HL-60/S4 (cell line): ENCODE data around the gene DMPK.

ENCODE experiments used
- in situ Hi-C: fragments of 300-500 bp; cut with MboI; formaldehyde crosslinking; loops from 2 replicates; pipeline ENCODE4 v1.14.3; 2022; ENCODE audit warnings: low sequenced_read_pairs

Gene DMPK

GRCh38 chr19:45789035-45789786, 6.9 kb upstream of the DMPK start:
- in situ Hi-C loops, result no loop called here

GRCh38 chr19:45786533-45786894, 4.2 kb upstream of the DMPK start:
- in situ Hi-C loops, result no loop called here

GRCh38 chr19:45785781-45786532, 3.7 kb upstream of the DMPK start:
- in situ Hi-C loops, result no loop called here

GRCh38 chr19:45785097-45785496, 2.8 kb upstream of the DMPK start:
- in situ Hi-C loops, result no loop called here

- in situ Hi-C loops, result no loop called here
These were observed 1.8 kb upstream of the DMPK start for GRCh38 chr19:45784096-45784495.

GRCh38 chr19:45782820-45783785, 813 bp upstream of the DMPK start:
- in situ Hi-C loops, result no loop called here

- in situ Hi-C loops, result no loop called here
These were observed 802 bp downstream of the DMPK start for GRCh38 chr19:45781214-45782161.

- in situ Hi-C loops, result no loop called here
These were observed 1.7 kb downstream of the DMPK start for GRCh38 chr19:45780448-45781213.

GRCh38 chr19:45780146-45780447, 2.2 kb downstream of the DMPK start:
- in situ Hi-C loops, result no loop called here

GRCh38 chr19:45779231-45780145, 2.8 kb downstream of the DMPK start:
- in situ Hi-C loops, result no loop called here

- in situ Hi-C loops, result no loop called here
These were observed 4.2 kb downstream of the DMPK start for GRCh38 chr19:45778010-45778661.

GRCh38 chr19:45777395-45777961, 4.8 kb downstream of the DMPK start:
- in situ Hi-C loops, result no loop called here

- in situ Hi-C loops, result no loop called here
These were observed 7.5 kb downstream of the DMPK start for GRCh38 chr19:45774765-45775164.

- in situ Hi-C loops, result no loop called here
These were observed 8.9 kb downstream of the DMPK start for GRCh38 chr19:45773384-45773783.

- in situ Hi-C loops, result no loop called here
These were observed 9.4 kb downstream of the DMPK start for GRCh38 chr19:45772912-45773311.

GRCh38 chr19:45772130-45772840, 10.0 kb downstream of the DMPK start:
- in situ Hi-C loops, result no loop called here

- in situ Hi-C loops, result no loop called here
These were observed 10.9 kb downstream of the DMPK start for GRCh38 chr19:45771311-45771933.
